Frontal cortex (tissue), 1 donor: ENCODE results near the gene RCL1. TPM values are rescaled to one million over a fixed set of nuclear protein-coding genes. Genes with fewer than 3 reads are reported as not detected.

ENCODE experiments used
- small RNA-seq: library from RNA; depleted of rRNA; stranded (forward); fragments of <200 nt; gene quantifications from one replicate; pipeline ENCODE3, GENCODE V24; 2014
- total RNA-seq: library from RNA; depleted of rRNA; stranded (reverse); fragments of >200 nt; gene quantifications from one replicate; pipeline ENCODE4 v1.2.3, GENCODE V29; 2014

Gene RCL1
- total RNA-seq, 1 donor from 2014 or later, result 20.0 TPM

Small RNA genes lying within 50 kb of the gene (small RNA-seq; reads per million reads assigned to genes)
- gene AL158147.1 (not detected), gene MIR101-2 (not detected)

Other genes starting within 250 kb of the RCL1 start
- 16.3 TPM for gene PLPP6, start 130.7 kb upstream of the RCL1 start, total RNA-seq
- gene SPATA6L, start 126.5 kb upstream of the RCL1 start, total RNA-seq, result 9.4 TPM
- gene CDC37L1, start 113.4 kb upstream of the RCL1 start, total RNA-seq, result 39.9 TPM
- 26.9 TPM for gene AK3, start 51.7 kb upstream of the RCL1 start, total RNA-seq
- 58.7 TPM for gene JAK2, start 192.3 kb downstream of the RCL1 start, total RNA-seq